GM21717 (cell line): ENCODE measurements around the gene ARMC6.
"Not testable (repeated sequence)": the region's sequence is repeated elsewhere in the genome, so short reads cannot be mapped to it uniquely, and the experiment has no call there.

Experiments used
- ATAC-seq: cut with Tn5 transposase; IDR thresholded peaks from one replicate; pipeline ENCODE4 v1.9.1; 2021; ENCODE audit warnings: mild to moderate bottlenecking, moderate library complexity; ENCODE audit not compliant: unreplicated experiment

ARMC6 gene

DNA sequence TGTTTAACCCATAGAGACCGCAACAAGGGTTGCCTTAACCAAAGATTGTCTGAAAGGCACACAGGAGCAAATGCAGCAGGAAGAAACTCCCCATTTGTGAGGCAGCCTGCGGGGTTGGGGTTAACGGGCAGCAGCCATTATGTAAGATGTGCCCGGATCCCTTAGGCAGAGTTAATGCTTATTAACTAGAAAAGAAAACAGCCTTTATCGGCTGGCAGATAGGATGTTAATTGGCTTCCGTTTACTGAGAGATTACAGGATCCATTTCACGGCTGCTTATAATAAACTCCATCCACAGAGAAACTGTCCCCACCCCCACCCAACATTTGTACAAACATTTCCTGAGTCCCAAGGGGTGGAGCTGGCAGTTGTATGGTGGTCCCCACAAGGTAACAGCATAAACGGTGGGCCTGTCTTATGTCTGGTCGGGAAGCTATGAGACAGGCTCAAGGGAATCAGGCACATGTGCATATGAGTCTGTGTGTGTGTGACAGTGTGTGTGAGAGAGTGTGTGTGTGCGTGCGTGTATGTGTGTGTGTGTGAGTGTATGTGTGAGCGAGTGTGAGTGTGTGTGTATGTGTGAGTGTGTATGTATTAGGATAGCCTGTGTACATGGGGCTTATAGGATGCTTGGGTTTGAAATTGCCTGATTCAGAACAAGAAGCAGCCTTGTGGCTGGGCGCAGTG is 40.9 kb downstream of the ARMC6 start:
- no peak for ATAC-seq

DNA sequence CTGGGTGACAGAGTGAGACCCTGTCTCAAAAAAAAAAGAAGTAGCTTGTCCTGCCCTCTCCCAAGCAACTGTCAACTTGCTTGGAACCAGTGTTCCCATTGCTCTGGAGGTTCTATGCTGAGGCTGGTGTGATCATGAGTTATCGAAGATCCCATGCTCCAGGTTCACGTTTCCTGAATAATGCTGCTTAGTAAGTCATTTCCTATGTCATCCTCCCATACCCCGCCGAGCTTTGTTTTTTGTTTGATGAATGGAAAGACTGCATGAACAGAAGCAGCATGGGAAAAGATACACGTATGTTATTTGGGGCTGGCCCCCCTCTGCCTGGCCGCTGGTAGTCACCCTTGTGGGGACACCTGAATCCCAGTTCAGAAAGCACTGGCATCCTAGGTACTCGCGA is 41.7 kb downstream of the ARMC6 start:
- ATAC-seq: no peak

DNA sequence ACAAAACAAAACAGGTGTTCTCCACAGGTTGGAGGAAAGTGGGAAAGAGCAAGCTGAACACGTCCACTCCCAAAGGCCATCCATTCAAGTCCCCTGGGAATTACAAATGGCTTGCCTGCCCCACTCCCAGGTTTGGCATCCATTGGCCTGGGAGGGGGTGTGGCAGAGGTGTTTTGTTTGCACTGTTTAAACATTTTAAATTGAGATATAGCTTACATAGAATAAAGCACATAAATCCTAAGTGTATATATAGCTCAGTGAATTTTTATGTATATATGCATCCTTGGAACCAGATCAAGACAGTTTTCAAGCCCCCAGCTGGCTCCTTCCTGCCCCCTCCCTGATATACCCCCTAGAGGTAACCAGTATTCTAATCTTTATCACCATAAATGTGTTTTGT is 43.1 kb downstream of the ARMC6 start:
- ATAC-seq: no peak

DNA sequence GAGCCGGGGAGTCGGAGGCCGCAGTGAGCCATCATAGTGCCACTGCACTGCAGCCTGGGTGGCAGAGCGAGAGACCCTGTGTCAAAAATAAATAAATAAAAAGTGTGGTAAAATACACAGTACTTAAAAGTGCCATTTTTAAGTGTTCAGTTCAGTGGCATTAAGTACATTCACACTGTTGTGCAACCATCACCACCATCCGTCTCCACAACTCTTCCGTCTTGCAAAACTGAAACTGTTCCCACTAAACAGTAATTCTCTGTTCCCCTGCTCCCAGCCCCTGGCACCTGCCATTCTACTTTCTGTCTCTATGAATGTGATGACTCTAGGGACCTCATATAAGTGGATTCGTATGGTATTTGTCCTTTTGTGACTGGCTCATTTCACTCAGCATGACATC is 43.7 kb downstream of the ARMC6 start:
- no peak for ATAC-seq

DNA sequence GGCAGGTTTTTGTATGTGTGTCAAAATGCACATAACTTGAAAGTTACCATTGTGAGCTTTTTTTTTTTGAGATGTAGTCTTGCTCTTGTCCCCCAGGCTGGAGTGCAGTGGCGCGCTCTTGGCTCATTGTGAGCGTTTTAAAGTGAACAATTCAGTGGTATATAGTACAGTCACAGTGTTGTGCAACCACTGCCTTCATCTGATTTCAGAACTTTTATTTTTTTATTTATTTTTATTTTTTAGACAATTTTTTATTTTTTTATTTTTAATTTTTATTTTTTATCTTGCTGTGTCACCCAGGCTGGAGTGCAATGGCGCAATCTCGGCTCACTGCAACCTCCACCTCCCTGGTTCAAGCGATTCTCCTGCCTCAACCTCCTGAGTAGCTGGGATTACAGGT is 45.4 kb downstream of the ARMC6 start:
- ATAC-seq: no peak

DNA sequence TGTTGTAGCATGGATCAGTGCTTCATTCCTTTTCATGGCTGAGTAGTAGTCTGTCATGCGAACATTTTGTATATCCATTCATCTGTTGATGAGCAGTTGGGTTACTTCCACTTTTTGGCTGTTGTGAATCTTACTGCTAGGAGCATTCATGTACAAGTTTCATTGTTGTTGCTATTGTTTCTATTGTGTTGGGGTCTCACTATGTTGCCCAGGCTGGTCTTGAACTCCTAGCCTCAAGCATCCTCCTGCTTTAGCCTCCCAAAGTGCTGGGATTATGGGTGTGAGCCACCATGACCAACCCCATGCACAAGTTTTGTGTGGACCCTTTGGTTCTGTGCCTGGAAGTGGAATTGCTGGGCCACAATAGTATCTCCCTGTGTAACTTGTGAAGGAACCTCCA is 46.2 kb downstream of the ARMC6 start:
- ATAC-seq: no peak

DNA sequence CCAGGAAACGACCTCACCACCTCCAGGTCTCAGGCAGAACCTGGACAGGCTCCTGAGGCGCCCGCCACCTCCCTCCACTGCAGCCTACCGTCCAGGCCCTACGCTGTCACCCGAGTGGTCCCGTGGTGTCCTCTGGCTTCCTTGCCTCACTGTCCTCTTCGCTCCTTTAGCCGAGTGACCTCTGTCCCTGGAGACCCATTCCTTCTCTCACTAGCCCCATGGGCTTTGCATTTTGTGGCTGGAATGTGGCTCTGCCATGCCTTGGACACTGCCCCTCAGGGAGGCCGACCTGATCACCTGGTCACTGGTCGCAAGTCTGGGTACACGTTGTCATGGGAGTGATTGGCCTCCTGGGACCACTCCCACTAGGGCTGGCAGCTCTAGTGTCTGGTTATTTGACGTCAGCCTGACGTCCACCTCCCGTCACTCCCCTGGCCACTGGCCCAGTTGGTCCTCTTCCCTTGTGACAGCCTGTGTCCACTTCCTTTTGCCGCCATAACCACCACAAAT is 48.3 kb downstream of the ARMC6 start:
- no peak for ATAC-seq

DNA sequence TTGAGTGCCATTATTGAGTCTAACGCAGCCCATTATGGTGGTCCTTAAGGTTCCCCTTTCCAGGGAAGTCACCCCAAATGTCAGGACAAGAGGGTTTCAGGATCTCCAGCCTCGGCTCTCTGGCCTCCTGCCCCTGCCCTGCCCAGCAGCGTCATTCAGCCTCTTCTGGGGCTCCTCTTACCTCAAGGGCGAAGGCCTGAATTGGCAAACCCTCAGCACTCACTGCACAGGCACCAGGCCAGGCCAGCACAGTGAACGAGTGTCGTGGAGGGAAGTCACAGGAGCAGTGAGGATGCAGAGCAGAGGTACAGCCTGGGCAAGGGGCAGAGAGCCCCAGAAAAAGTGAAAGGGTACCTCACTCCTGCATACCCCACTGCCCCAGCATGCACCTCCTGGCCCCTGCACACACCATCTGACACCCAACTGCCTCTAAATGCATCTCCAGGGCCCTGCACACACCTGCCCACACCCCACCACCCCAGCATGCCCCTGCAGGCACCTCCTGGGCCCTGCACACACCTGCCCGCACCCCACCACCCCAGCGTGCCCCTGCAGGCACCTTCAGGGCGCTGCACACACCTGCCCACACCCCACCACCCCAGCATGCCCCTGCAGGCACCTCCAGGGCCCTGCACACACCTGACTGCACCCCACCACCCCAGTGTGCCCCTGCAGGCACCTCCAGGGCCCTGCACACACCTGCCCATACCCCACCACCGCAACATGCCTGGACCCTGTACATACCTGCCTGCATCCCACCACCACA is 50.2 kb downstream of the ARMC6 start:
- no peak for ATAC-seq

DNA sequence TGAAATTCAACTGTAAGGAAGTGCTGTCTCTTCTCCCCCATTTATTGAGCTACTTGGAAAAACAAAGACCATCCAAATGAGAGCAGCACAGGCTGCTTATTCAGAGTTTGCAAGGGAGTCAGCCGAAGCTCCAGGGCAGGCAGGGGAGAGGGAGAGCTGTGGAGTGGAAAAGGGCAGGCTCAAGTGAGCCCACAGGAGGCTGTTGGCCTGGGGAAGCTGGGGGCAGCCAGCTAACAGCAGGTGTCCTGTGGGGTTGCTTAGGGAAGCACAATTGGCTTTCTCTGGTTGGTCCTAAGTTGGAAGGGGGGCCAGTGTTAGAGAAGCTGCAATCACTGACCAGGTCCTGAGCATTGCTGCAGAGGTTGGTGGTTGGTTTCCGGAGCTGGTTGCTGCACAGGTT is 54.3 kb downstream of the ARMC6 start:
- no peak for ATAC-seq

DNA sequence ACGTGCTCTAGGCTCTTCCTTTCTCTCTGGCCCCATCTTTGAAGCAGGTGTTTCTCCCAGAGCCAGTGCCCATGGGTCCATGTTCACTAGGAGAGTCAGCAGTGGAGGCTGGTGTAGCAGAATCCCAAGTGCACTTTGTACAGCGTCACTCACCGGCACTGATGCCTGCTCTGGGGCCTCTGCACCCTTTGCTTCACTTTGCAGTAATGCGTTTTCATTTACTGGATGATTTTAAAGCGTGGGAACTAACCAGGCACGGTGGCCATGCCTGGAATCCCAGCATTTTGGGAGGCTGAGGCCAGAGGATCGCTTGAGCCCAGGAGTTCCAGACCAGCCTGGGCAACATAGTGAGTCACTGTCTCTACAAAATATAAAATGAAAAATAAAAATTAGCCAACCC is 61.1 kb downstream of the ARMC6 start:
- no peak for ATAC-seq

DNA sequence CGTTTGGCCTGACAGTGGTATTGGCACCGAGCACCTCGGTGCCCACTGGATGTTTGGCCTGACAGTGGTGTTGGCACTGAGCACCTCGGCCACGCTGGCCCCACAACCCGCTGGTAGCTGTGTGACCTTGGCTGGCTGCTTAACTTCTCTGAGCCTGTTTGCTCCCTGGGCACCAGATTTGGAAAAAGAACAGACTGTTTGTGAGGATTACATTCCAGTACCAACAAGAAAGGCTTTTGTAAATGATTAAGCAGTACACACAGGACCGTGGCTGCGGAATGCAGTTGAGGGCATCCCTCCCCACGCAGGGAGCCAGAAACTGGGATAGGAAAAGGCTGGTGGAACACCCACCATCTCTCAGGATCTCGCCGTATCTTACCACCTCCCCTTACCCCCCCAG is 62.3 kb downstream of the ARMC6 start:
- ATAC-seq: no peak

DNA sequence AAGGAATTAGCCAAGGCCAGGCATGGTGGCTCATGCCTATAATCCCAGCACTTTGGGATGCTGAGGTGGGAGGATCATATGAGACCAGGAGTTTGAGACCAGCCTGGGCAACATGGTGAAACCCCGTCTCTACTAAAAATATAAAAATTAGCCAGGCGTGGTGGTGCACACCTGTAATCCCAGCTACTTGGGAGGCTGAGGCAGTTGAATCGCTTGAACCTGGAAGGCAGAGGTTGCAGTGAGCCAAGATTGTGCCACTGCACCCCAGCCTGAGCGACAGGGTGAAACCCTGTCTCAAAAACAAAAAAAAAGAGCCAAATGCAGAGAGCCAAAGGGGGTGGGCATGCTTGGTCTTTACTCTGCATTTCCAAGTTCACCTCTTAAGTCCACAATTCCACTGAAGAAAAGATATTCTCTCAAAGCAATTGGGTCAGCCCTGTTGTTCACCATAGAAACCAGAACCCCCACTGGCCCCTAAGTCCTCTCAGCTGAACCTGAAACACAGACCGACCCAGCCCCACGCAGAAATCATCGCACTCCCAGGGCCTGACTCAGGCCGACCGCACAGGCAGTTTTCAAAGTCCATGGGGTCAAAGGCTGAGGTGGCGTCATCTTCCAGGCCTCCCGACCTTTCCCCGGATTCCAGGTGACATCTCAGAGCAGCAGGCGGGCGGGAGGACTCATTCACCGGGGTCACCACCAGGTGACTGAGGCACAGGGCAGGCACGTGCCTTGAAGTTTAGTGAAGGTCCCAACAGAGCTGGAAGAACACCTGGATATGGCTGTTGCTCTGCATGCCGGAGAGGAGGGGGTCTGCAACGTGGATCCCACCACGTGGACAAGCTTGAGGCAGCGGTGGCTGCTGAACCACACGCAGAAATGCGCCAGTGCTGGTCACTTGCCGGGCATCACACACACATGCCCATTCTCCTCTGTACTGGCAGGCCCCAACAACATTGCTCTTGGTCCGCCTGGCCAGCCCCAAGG is 63.5 kb downstream of the ARMC6 start:
- ATAC-seq: no peak

DNA sequence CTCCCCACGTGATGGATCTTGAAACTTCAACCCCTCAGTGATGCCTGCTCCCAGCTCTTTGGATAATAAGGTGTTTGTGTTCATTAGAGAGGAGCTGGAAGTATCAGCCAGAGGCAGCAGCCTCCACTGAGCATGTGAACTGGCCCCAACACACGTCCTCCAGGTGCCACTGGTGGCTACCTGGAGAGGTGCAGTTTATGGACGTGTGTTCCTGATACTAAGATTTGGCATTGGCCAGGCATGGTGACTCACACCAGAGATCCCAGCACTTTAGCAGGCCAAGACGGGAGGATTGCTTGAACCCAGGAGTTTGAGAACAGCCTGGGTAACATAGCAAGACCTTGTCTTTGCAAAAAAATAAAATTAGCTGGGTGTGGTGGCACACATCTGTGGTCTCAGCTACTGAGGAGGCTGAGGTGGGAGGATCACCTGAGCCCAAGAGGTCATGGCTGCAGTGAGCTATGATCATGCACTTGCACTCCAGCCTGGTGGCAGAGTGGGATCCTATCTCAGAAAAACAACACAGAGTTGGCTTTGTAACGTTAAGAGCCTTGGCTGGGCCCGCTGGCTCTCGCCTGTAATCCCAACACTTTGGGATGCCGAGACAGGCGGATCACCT is 64.8 kb downstream of the ARMC6 start:
- no peak for ATAC-seq

DNA sequence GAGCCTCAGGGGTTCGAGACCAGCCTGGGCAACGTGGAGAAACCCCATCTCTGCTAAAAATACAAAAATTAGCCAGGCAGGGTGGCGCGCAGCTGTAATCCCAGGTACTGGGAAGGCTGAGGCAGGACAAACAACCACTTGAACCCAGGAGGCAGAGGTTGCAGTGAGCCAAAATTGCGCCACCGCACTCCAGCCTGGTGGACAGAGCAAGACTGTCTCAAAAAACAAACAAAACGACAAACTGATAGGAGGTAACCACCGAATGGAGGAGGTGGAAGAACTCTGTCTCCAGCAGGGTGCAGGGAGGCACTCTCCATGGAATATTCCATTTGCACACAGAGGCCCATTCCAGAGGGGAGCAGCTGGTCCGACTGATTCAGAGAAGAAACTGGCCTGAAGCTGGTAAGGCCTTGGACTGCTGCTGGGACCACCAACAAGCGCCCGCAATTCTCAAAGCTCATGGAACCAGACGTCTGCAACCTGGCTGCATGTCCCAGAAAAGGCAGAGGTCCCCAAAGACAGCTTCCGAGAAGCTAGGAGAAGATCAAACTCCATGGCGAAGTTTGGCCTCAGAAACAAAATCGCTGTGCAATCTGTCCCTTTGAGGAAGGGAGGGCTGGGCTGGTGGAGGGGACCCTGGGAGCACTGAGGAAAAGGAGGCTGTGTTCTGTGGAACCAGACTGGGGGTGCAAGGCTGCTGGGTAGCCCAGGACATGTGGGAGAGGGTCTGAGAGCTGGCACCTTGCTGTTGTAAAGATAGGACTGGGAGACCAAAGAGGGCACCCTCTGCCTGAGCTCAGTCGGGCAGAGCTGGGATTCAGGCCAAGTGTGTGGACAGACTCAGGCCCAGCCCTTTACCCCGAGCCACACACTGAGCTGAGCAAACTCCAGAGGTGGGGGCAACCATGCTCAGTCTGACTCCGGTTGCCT is 65.6 kb downstream of the ARMC6 start:
- no peak for ATAC-seq

DNA sequence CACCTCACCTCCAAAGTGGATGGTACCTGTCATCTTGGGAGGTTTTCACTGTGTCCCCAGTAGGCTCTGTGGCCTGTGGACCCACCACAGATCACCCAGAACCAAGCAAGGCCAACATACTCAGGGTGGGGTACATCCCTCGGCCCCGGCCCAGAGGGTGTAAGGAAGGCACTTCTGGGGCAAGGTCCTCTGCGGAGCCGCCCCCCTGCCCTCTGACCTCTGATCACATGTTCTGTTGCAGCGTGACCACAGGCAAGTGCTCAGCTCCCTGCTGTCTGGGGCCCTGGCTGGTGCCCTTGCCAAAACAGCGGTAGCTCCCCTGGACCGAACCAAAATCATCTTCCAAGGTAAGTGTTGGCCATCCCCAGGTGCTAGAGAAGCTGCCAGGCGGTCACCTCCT is 68.1 kb downstream of the ARMC6 start:
- no peak for ATAC-seq

DNA sequence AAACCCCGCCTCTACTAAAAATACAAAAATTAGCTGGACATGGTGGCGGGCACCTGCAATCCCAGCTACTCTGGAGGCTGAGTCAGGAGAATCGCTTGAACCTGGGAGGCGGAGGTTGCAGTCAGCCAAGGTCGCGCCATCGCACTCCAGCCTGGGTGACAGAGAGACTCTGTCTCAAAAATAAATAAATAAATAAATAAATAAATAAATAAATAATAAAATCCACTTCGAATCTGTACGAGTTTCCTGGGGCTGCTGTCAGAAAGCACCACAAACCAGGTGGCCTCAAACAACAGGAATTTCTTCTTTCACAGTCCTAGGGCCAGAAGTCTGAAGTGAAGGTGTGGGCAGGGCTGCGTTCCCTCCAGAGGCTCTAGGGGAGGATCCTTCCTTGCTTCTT is 69.2 kb downstream of the ARMC6 start:
- ATAC-seq: not testable (repeated sequence)

DNA sequence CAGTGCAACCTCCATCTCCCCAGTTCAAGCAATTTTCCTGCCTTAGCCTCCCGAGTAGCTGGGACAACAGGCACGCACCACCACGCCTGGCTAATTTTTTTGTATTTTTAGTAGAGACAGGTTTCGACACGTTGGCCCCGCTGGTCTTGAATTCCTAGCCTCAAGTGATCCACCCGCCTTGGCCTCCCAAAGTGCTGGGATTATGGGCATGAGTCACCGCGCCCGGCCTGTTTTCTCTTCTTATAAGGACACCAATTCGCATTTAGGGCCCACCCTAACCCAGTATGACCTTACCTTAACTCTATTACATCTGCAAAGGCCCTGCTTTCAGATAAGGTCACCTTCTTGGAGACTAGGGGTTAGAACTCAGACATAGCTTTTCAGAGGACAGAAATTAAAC is 69.8 kb downstream of the ARMC6 start:
- no peak for ATAC-seq

DNA sequence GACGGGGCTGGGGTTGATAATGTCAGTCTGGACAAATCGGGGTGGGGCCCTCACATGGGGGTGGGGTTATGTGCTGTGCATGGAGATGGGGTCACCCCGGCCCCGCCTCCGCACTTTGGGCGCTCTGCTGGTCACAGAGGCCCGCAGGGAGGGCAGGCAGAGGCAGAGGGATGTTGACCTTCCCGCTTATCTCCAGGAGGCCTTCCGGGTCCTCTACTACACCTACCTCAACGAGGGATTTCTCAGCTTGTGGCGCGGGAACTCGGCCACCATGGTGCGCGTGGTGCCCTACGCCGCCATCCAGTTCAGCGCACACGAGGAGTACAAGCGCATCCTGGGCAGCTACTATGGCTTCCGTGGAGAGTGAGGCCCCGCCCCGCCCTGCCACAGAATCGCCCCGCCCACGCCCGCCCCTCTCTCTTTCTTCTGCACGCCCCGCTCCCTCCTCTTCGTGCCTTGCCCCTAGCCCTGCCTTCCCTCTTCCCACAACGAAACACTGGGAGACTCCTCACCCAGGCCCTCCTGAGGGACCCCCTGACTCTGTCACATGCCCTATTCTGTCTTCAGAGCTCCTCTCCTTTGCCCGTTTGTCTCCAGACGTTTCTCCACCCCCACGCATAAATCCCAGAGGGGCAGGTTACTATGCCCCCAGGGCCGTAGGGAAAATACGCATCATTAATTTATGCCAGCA is 72.1 kb downstream of the ARMC6 start:
- ATAC-seq: no peak

DNA sequence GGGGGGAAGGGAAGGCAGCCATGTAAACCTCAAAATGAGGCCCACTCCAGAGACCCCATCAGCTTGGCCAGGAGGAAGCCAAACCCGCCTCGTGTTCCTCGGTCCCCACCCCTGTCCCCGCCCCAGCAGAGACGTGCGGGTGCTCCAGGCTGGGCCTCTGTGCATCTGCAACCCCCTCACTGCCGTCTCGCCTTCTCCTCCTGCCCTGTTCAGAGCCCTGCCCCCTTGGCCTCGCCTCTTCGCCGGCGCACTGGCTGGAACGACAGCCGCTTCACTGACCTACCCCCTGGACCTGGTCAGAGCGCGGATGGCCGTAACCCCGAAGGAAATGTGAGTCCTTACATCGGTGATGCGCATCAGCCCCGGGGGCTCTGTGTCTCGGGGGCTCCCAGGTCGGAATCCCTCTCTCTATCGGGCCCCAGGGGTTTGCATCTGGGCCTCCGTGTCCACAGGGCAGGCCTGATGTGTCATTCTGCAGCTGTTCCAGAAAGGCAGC is 72.7 kb downstream of the ARMC6 start:
- ATAC-seq: no peak
